IMR-90 (cell line): Measurements from ENCODE around the gene CDH22.

ENCODE experiments used
- CEBPB ChIP-seq: IDR thresholded peaks from 2 replicates; pipeline ENCODE4 v1.6.1; 2012; ENCODE audit warnings: low read depth, low read length, improper control_type of control experiment
- CHD1 ChIP-seq: IDR thresholded peaks from 2 replicates; pipeline ENCODE4 v1.6.1; 2012; ENCODE audit warnings: low read depth, low read length, improper control_type of control experiment
- CTCF ChIP-seq: conservative IDR thresholded peaks from 2 replicates; pipeline ENCODE4 v1.5.1; 2012; ENCODE audit warnings: mild to moderate bottlenecking, low read depth, low read length, improper control_type of control experiment
- FOS ChIP-seq: fragments of 150-350 bp; IDR thresholded peaks from 2 replicates; pipeline ENCODE4 v1.6.1; 2016; ENCODE audit warnings: low read depth, low read length
- MAFK ChIP-seq: IDR thresholded peaks from 2 replicates; pipeline ENCODE4 v1.6.1; 2012; ENCODE audit warnings: low read depth, low read length, improper control_type of control experiment
- MAZ ChIP-seq: IDR thresholded peaks from 2 replicates; pipeline ENCODE4 v1.6.1; 2012; ENCODE audit warnings: low read depth, mild to moderate bottlenecking, low read length, improper control_type of control experiment, moderate library complexity, borderline replicate concordance
- MXI1 ChIP-seq: IDR thresholded peaks from 2 replicates; pipeline ENCODE4 v1.6.1; 2012; ENCODE audit warnings: low read depth, mild to moderate bottlenecking, low read length, moderate library complexity, borderline replicate concordance
- POLR2A ChIP-seq: IDR thresholded peaks from 2 replicates; pipeline ENCODE4 v1.6.1; 2012; ENCODE audit warnings: mild to moderate bottlenecking, low read depth, low read length
- RAD21 ChIP-seq: IDR thresholded peaks from 2 replicates; pipeline ENCODE4 v1.6.1; 2012; ENCODE audit warnings: low read length, improper control_type of control experiment
- RCOR1 ChIP-seq: IDR thresholded peaks from 2 replicates; pipeline ENCODE4 v1.6.1; 2012; ENCODE audit warnings: mild to moderate bottlenecking, low read length, improper control_type of control experiment; ENCODE audit not compliant: insufficient replicate concordance
- RFX5 ChIP-seq: IDR thresholded peaks from 2 replicates; pipeline ENCODE4 v1.8.0; 2012; ENCODE audit warnings: low read depth, mild to moderate bottlenecking, low read length, moderate library complexity
- SMC3 ChIP-seq: fragments of 150-350 bp; IDR thresholded peaks from 2 replicates; pipeline ENCODE4 v1.6.1; 2016; ENCODE audit warnings: low read depth, mild to moderate bottlenecking, antibody characterized with exemption, low read length, moderate library complexity
- TF ChIP-seq, protein P1 (sequence below): fragments of 150-350 bp; IDR thresholded peaks from 2 replicates; pipeline ENCODE4 v1.6.1; 2017; ENCODE audit warnings: mild to moderate bottlenecking, antibody characterized with exemption, low read length, low read depth

- TF ChIP-seq CTCF = no peak
- no peak for TF ChIP-seq RCOR1
- TF ChIP-seq POLR2A = no peak
- no peak for TF ChIP-seq RAD21
- no peak for TF ChIP-seq SMC3
- no peak for TF ChIP-seq CHD1
- TF ChIP-seq MXI1 = no peak
- TF ChIP-seq, protein P1, sequence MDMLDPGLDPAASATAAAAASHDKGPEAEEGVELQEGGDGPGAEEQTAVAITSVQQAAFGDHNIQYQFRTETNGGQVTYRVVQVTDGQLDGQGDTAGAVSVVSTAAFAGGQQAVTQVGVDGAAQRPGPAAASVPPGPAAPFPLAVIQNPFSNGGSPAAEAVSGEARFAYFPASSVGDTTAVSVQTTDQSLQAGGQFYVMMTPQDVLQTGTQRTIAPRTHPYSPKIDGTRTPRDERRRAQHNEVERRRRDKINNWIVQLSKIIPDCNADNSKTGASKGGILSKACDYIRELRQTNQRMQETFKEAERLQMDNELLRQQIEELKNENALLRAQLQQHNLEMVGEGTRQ = no peak
- no peak for TF ChIP-seq RFX5
- no peak for TF ChIP-seq MAFK
- TF ChIP-seq MAZ = no peak
- TF ChIP-seq CEBPB = no peak
- TF ChIP-seq FOS = no peak
These were observed 122.1 kb downstream of the CDH22 start for GRCh38 chr20:46186210-46186609.
